ENCODE results near the gene SRM.

- no peak for TF ChIP-seq CTCF (IDR thresholded peaks at IDR 0.05; ENCODE audit: low read length)
- TF ChIP-seq EZH2 (IDR thresholded peaks at IDR 0.05; ENCODE audit: borderline replicate concordance, low read length) = no peak
Measured at GRCh38 chr1:11012260-11013159, 47.3 kb downstream of the SRM start, which contains the start of gene TARDBP.
